GM10266 (cell line): ENCODE data around the gene SLAIN2.
"Not testable (repeated sequence)": the region's sequence is repeated elsewhere in the genome, so short reads cannot be mapped to it uniquely, and the experiment has no call there.

ENCODE experiments used
- DNase-seq: peaks from one replicate; pipeline ENCODE4 v3.0.0; 2012; ENCODE audit errors: extremely low spot score
- CTCF ChIP-seq: IDR thresholded peaks from 2 replicates; pipeline ENCODE4 v1.5.1; 2012; ENCODE audit warnings: mild to moderate bottlenecking, low read depth; ENCODE audit not compliant: control insufficient read depth, insufficient read depth; ENCODE audit errors: missing control alignments

Gene SLAIN2

GRCh38 chr4:48305508-48305907 lies 35.8 kb upstream of the SLAIN2 start:
- no peak for DNase-seq
- no peak for TF ChIP-seq CTCF

- TF ChIP-seq CTCF, result no peak
- DNase-seq, result no peak
Measured at GRCh38 chr4:48307528-48307927, 33.8 kb upstream of the SLAIN2 start.

- no peak for TF ChIP-seq CTCF
- no peak for DNase-seq
Measured at GRCh38 chr4:48308901-48309300, 32.4 kb upstream of the SLAIN2 start.

GRCh38 chr4:48311896-48312295 lies 29.4 kb upstream of the SLAIN2 start:
- no peak for TF ChIP-seq CTCF
- DNase-seq, result no peak

GRCh38 chr4:48314746-48315145 lies 26.6 kb upstream of the SLAIN2 start:
- not testable (repeated sequence) for DNase-seq

- peak; percentile 75 for TF ChIP-seq CTCF
- DNase-seq, result peak; percentile 64
Measured at GRCh38 chr4:48315728-48316630, 25.4 kb upstream of the SLAIN2 start.

GRCh38 chr4:48321312-48321711 lies 20.0 kb upstream of the SLAIN2 start:
- no peak for TF ChIP-seq CTCF
- no peak for DNase-seq

GRCh38 chr4:48322063-48322462 lies 19.3 kb upstream of the SLAIN2 start:
- no peak for DNase-seq
- TF ChIP-seq CTCF, result no peak
